ENCODE data around the gene ACE. TPM values are rescaled to one million over a fixed set of nuclear protein-coding genes. Genes with fewer than 3 reads are reported as not detected.

The ACE gene
- polyA plus RNA-seq, 1 donor (not counting 4 experiments of a cell fraction or from before 2014, with no cell fraction given) = 0.07 TPM

GRCh38 chr17:63460018-63460417 lies 16.8 kb upstream of the ACE start:
- H3K4me3 ChIP-seq (ENCODE audit: control insufficient read depth in 2 of 3, extremely low read depth in 1 of 3, insufficient read depth in 2 of 3, low read depth in 1 of 3, low read length in 3 of 3) = no peak overlapping the region
- DNase-seq (ENCODE audit: low read depth, low spot score) (no peak), FAIRE-seq (no peak)
- H3K9me3 ChIP-seq (ENCODE audit: control insufficient read depth, low read depth, low read length) = no peaks in the 10 kb centered on the region
- no peaks in the 10 kb centered on the region for H3K36me3 ChIP-seq (ENCODE audit: control insufficient read depth in 2 of 2, extremely low read depth in 1 of 2, insufficient read depth in 2 of 2, low read length in 2 of 2)
- H3K9ac ChIP-seq (ENCODE audit: control insufficient read depth, extremely low read depth, insufficient read depth, low read length) = no peak overlapping the region
- no peak overlapping the region for H3K27ac ChIP-seq (ENCODE audit: control insufficient read depth, insufficient read depth, low read length)
- H3K27me3 ChIP-seq (ENCODE audit: control insufficient read depth, extremely low read depth, insufficient read depth, low read length) = no peaks in the 10 kb centered on the region
- H3K9me1 ChIP-seq (ENCODE audit: control insufficient read depth, extremely low read depth, insufficient read depth, low read length) = no peaks in the 10 kb centered on the region
- no peak for TF ChIP-seq EZH2 (IDR thresholded peaks at IDR 0.05; ENCODE audit: low read length)
- TF ChIP-seq, protein P1, sequence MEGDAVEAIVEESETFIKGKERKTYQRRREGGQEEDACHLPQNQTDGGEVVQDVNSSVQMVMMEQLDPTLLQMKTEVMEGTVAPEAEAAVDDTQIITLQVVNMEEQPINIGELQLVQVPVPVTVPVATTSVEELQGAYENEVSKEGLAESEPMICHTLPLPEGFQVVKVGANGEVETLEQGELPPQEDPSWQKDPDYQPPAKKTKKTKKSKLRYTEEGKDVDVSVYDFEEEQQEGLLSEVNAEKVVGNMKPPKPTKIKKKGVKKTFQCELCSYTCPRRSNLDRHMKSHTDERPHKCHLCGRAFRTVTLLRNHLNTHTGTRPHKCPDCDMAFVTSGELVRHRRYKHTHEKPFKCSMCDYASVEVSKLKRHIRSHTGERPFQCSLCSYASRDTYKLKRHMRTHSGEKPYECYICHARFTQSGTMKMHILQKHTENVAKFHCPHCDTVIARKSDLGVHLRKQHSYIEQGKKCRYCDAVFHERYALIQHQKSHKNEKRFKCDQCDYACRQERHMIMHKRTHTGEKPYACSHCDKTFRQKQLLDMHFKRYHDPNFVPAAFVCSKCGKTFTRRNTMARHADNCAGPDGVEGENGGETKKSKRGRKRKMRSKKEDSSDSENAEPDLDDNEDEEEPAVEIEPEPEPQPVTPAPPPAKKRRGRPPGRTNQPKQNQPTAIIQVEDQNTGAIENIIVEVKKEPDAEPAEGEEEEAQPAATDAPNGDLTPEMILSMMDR (optimal IDR thresholded peaks at IDR 0.05 in 1 of 3, IDR thresholded peaks at IDR 0.05 in 1 of 3, conservative IDR thresholded peaks at IDR 0.05 in 1 of 3; ENCODE audit: extremely low read depth in 1 of 3, insufficient read depth in 2 of 3, low read length in 3 of 3) = no peak
- H3K79me2 ChIP-seq (ENCODE audit: control insufficient read depth, insufficient read depth, low read length) = no peaks in the 10 kb centered on the region
- no peaks in the 10 kb centered on the region for H4K20me1 ChIP-seq (ENCODE audit: control insufficient read depth, extremely low read depth, insufficient read depth, low read length)
- no peak overlapping the region for H2AFZ ChIP-seq (ENCODE audit: control insufficient read depth, low read length)
- dilution Hi-C loops (cut with MboI; ENCODE audit: extremely low pct_ligation_motif_present, low sequenced_read_pairs) = no loop called here
- H3K4me1 ChIP-seq (ENCODE audit: control insufficient read depth, extremely low read depth, insufficient read depth, low read length) = peaks cover 16% of the 10 kb centered on the region
- H3K4me2 ChIP-seq (ENCODE audit: control insufficient read depth, extremely low read depth, insufficient read depth, low read depth, low read length) = no peak overlapping the region

DNA sequence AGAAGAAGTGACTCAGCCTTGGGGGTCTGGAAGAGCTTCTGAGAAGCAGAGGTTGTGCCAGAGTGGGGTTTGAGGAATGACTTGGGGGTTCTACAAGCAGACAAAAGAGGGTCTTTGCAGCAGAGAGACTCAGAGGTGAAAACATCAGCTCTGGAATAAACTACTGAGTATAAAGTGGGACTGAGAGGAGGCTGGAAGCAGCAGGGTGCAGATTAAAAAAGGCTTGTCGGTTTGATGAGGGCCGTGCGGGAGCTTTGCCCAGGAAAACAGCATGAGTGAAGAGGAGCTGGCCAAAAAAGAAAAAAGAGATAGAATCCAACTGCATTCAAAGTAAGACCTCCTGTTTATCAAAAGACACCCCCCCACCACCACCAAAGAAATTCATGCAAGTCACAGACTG lies 13.1 kb upstream of the ACE start:
- Histone ChIP-seq H3K9ac (ENCODE audit: control insufficient read depth, extremely low read depth, insufficient read depth, low read length) (no peak overlapping the region), H3K4me1 (ENCODE audit: control insufficient read depth, extremely low read depth, insufficient read depth, low read length) (peaks cover 16% of the 10 kb centered on the region), H3K36me3 (ENCODE audit: control insufficient read depth in 2 of 2, extremely low read depth in 1 of 2, insufficient read depth in 2 of 2, low read length in 2 of 2) (no peaks in the 10 kb centered on the region), H2AFZ (ENCODE audit: control insufficient read depth, low read length) (no peak overlapping the region), H3K79me2 (ENCODE audit: control insufficient read depth, insufficient read depth, low read length) (no peaks in the 10 kb centered on the region), H3K4me3 (ENCODE audit: control insufficient read depth in 2 of 3, extremely low read depth in 1 of 3, insufficient read depth in 2 of 3, low read depth in 1 of 3, low read length in 3 of 3) (no peak overlapping the region), H3K9me3 (ENCODE audit: control insufficient read depth, low read depth, low read length) (no peaks in the 10 kb centered on the region), H3K9me1 (ENCODE audit: control insufficient read depth, extremely low read depth, insufficient read depth, low read length) (no peaks in the 10 kb centered on the region), H3K27me3 (ENCODE audit: control insufficient read depth, extremely low read depth, insufficient read depth, low read length) (no peaks in the 10 kb centered on the region), H3K4me2 (ENCODE audit: control insufficient read depth, extremely low read depth, insufficient read depth, low read depth, low read length) (no peak overlapping the region), H3K27ac (ENCODE audit: control insufficient read depth, insufficient read depth, low read length) (no peak overlapping the region), H4K20me1 (ENCODE audit: control insufficient read depth, extremely low read depth, insufficient read depth, low read length) (no peaks in the 10 kb centered on the region)
- FAIRE-seq = no peak
- TF ChIP-seq, protein P1 (optimal IDR thresholded peaks at IDR 0.05 in 1 of 3, IDR thresholded peaks at IDR 0.05 in 1 of 3, conservative IDR thresholded peaks at IDR 0.05 in 1 of 3; ENCODE audit: extremely low read depth in 1 of 3, insufficient read depth in 2 of 3, low read length in 3 of 3) = no peak
- no peak for TF ChIP-seq EZH2 (IDR thresholded peaks at IDR 0.05; ENCODE audit: low read length)
- no peak for DNase-seq (ENCODE audit: low read depth, low spot score)
- dilution Hi-C loops (cut with MboI; ENCODE audit: extremely low pct_ligation_motif_present, low sequenced_read_pairs) = no loop called here
